ENCODE data around the gene ARFIP1.
"Not testable (repeated sequence)": the region's sequence is repeated elsewhere in the genome, so short reads cannot be mapped to it uniquely, and the experiment has no call there.

Gene ARFIP1

GRCh38 chr4:152836936-152837335, 57.2 kb downstream of the ARFIP1 start:
- in situ Hi-C loops (cut with MboI; ENCODE audit: low sequenced_read_pairs): loop anchor here (25.0 kb wide), 1 partner anchor 250 kb away; no protein-coding TSS in a partner anchor

DNA sequence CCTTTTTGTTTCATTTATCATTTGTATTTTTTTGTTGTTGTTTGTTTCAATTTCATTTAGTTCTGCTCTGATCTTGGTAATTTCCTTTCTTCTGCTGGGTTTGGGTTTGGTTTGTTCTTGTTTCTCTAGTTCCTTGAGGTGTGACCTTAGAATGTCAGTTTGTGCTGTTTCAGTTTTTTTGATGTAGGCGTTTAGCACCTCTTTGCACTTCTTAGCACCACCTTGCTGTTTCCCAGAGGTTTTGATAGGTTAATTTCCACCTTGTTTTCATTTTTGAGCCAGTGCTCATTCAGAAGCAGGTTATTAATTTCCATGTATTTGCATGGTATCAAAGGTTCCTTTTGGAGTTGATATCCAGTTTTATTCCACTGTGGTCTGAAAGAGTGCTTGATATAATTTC, 60.0 kb downstream of the ARFIP1 start:
- in situ Hi-C loops (cut with MboI; ENCODE audit: low sequenced_read_pairs): loop anchor here (25.0 kb wide), 1 partner anchor 248 kb away; no protein-coding TSS in a partner anchor

DNA sequence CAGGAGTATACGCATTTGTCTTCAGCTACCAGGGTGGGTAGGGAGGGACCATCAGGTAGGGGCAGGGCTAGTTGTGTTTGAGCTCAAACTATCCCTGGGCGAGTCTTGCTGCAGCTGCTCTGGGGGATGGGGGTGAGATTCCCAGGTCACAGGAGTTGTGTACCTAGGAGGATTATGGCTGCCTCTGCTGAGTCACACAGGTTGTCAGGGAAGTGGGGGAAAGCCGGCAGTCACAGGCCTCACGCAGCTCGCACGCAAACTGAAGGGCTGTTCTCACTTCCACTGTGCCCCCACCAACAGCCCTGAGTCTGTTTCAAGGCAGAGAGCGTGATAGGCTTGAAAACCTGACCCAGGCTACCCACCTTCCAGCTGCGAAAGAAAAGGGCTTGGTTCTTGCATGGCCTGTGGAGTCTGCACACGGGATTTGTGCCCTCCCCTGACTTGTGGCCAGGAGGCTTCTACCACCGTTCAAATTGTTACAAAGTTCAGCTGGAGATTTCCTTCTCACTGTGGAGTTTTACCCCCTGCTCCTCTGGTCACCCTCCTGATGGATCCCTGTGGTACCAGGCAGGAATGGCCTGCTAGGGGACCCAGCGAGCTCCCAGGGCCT, 63.8 kb downstream of the ARFIP1 start:
- in situ Hi-C loops (cut with MboI; ENCODE audit: low sequenced_read_pairs): loop anchor here (25.0 kb wide), 1 partner anchor 244 kb away; no protein-coding TSS in a partner anchor

GRCh38 chr4:152847376-152847775, 67.6 kb downstream of the ARFIP1 start:
- in situ Hi-C loops (cut with MboI; ENCODE audit: low sequenced_read_pairs): loop anchor here (25.0 kb wide), 1 partner anchor 240 kb away; no protein-coding TSS in a partner anchor

DNA sequence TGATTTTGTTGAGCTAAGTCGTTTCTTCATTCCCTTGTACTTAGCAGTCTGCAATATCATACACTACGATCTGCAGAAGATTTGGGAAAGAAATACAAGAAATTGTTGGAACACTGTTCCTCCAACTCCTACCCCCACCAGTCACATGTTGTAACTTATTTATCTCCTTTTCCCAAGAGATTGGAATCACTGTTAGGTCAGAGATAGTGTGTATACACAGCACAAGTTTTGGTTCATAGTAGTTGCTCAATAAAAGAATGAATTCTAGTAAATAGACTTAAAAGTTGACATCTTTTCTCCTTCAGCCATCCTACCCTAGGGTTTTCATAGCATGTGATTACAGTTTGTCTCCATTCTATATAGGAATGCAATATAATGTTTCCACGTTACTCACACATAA, 68.8 kb downstream of the ARFIP1 start:
- in situ Hi-C loops (cut with MboI; ENCODE audit: low sequenced_read_pairs): loop anchor here (25.0 kb wide), 1 partner anchor 239 kb away; no protein-coding TSS in a partner anchor

DNA sequence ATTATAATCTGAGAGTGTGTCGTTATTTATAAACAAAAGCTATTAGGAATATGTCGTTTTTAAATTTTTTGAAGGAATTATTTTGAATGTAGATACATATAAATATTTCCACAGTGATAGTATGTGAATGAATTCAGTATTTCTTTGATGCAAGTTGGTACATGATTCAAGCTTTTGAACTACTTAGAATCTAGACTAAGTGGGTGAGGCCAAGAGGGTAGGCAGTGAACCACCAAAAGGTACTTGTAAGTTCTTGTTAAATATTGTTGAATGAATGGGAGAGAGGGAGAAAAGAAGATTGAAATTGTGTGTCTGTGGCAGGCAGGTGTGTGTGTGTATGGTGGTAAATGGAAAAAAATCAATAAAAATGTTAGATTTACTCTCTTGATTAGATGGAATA, 69.6 kb downstream of the ARFIP1 start:
- in situ Hi-C loops (cut with MboI; ENCODE audit: low sequenced_read_pairs): loop anchor here (25.0 kb wide), 1 partner anchor 238 kb away; no protein-coding TSS in a partner anchor

DNA sequence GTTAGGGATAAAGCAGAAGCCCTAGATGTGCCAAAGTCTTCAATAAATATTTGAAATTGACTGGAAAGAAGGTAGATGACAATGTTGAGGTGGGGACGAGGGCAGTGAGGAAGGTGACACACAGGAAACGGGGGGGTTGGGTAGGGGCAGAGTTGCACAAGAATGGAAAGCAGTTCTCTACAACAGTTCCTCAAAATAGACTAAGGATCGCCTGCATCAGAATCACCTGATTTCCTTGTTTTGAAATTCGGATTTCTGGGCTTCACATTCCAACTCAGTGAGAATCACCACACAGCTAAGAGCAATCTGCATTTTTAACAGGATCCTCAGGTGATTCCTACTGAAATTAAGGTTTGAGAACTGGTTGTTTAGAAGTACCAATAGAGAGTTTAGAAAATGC, 70.6 kb downstream of the ARFIP1 start:
- in situ Hi-C loops (cut with MboI; ENCODE audit: low sequenced_read_pairs): no loop called here

DNA sequence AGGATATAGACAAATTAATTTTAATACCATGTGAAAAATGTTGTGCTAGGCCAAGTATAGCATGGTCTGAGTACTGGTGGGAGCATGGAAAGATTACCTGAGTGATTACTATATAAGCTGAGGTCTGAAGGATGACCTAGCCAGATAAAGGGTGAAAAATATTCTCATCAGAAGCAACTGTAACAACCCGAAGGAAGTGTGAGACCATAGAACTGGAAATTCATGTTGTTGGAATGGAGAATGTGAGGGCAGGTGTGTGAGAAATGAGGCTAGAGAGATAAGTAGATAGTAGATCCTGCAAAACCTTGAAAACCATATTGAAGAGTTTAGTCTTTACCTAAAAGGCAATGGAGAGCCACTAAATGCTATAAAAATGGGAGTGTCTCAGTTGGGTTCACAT, 71.5 kb downstream of the ARFIP1 start:
- in situ Hi-C loops (cut with MboI; ENCODE audit: low sequenced_read_pairs): no loop called here

GRCh38 chr4:152853293-152853692, 73.5 kb downstream of the ARFIP1 start:
- in situ Hi-C loops (cut with MboI; ENCODE audit: low sequenced_read_pairs): no loop called here

GRCh38 chr4:152854016-152854415, 74.3 kb downstream of the ARFIP1 start:
- in situ Hi-C loops (cut with MboI; ENCODE audit: low sequenced_read_pairs): not testable (repeated sequence)

- in situ Hi-C loops (cut with MboI; ENCODE audit: low sequenced_read_pairs): no loop called here
Observed at GRCh38 chr4:152856960-152857359, 77.2 kb downstream of the ARFIP1 start.

DNA sequence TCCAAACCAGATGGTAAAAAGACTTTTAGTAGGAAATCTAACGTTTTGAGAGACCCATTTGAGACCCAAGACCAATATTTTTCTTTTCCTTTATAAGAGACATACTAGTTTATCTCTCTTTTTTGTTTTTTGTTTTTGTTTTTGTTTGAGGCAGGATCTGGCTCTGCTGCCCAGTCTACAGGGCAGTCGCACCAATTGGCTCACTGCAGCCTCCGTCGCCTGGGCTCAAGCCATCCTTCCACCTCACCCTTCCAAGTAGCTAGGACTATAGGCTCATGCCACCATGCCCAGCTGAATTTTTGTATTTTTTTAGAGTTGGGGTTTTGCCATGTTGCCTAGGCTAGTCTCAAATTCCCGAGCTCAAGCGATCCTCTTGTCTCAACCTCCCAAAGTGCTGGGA, 79.2 kb downstream of the ARFIP1 start:
- in situ Hi-C loops (cut with MboI; ENCODE audit: low sequenced_read_pairs): no loop called here

DNA sequence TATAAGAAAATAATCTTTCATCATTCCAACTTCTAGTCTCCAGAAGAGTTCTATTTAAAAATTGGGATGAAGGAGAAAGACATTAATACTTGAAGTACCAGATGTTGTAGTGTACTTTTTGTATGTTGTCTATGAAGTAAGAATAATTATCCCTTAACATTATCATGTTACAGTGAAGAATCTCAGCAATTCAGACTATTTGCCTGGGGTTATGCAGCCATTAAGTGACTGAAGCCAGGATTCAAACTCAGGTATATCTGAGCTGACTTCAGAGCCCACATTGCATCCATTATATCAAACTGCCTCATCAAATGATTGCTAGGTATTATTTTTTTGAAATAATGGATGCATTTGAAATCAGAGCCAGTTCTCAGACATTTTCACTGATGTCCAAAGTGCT, 80.3 kb downstream of the ARFIP1 start:
- in situ Hi-C loops (cut with MboI; ENCODE audit: low sequenced_read_pairs): no loop called here

- in situ Hi-C loops (cut with MboI; ENCODE audit: low sequenced_read_pairs): no loop called here
Observed at GRCh38 chr4:152862608-152863007, 82.9 kb downstream of the ARFIP1 start.

- in situ Hi-C loops (cut with MboI; ENCODE audit: low sequenced_read_pairs): no loop called here
Observed at GRCh38 chr4:152864361-152864760, 84.6 kb downstream of the ARFIP1 start.

DNA sequence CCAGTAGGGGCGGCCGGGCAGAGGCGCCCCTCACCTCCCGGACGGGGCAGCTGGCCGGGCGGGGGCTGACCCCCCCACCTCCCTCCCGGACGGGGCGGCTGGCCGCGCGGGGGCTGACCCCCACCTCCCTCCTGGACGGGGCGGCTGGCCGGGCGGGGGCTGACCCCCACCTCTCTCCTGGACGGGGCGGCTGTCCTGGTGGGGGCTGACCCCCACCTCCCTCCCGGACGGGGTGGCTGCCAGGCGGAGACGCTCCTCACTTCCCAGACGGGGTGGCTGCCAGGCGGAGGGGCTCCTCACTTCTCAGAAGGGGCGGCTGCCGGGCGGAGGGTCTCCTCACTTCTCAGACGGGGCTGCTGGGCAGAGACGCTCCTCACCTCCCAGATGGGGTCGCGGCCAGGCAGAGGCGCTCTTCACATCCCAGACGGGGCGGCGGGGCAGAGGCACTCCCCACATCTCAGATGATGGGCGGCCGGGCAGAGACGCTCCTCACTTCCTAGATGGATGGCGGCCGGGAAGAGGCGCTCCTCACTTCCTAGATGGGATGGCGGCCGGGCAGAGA, 86.8 kb downstream of the ARFIP1 start:
- in situ Hi-C loops (cut with MboI; ENCODE audit: low sequenced_read_pairs): not testable (repeated sequence)

- in situ Hi-C loops (cut with MboI; ENCODE audit: low sequenced_read_pairs): no loop called here
Observed at GRCh38 chr4:152870606-152871005, 90.9 kb downstream of the ARFIP1 start.

GRCh38 chr4:152875261-152875660, 95.5 kb downstream of the ARFIP1 start:
- in situ Hi-C loops (cut with MboI; ENCODE audit: low sequenced_read_pairs): no loop called here

DNA sequence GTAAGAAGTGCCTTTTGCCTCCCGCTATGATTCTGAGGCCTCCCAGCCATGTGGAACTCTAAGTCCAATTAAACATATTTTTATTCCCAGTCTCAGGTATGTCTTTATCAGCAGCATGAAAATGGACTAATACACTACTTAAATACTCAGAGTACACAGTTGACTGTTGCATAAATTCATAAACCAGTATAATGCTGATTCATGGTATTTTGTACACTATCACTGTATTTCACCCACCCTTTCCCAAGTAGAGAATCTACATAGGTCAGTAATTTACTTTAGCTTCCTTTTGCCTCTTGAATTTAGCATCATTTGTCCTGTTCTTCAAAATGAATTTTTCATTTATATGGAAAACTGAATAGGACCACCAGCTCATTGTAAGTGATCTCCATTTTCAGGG, 98.1 kb downstream of the ARFIP1 start:
- in situ Hi-C loops (cut with MboI; ENCODE audit: low sequenced_read_pairs): no loop called here

- in situ Hi-C loops (cut with MboI; ENCODE audit: low sequenced_read_pairs): no loop called here
Observed at GRCh38 chr4:152880263-152880662, 100.5 kb downstream of the ARFIP1 start.

DNA sequence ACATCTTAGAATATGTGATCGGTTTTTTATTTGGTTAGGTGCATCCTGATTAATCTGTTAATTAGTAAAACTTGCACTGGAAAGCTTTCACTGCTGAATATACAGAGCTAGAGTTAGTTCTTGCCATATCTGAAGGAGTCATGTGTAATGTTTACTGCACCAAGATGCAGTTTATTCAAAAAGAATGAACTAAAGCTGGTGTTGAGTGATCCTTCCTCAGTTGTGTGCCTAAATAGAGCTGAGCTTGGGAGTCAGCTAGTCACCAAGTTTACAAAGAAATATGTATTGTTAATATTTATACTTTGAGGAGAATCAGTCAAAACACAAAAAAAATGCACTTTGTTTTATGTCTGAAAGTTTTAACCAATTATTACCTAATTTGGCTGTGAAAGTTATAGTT, 102.2 kb downstream of the ARFIP1 start:
- in situ Hi-C loops (cut with MboI; ENCODE audit: low sequenced_read_pairs): no loop called here

- in situ Hi-C loops (cut with MboI; ENCODE audit: low sequenced_read_pairs): no loop called here
Observed at GRCh38 chr4:152885185-152885584, 105.4 kb downstream of the ARFIP1 start.

- in situ Hi-C loops (cut with MboI; ENCODE audit: low sequenced_read_pairs): no loop called here
Observed at GRCh38 chr4:152886201-152886600, 106.4 kb downstream of the ARFIP1 start.

Data from HL-60/S4 treated with phorbol 12-myristate 13-acetate at 8.2 ng/mL for 4 days and 3 days (cell line).